Fibroblast of the aortic adventitia (primary cell): Measurements from ENCODE around the gene PTPN14. TPM values are rescaled to one million over a fixed set of nuclear protein-coding genes. Genes with fewer than 3 reads are reported as not detected.
"Not testable (repeated sequence)": the region's sequence is repeated elsewhere in the genome, so short reads cannot be mapped to it uniquely, and the experiment has no call there.

Source experiments
- DNase-seq: peaks from one replicate; pipeline ENCODE4 v3.0.0-alpha.2; 2010; ENCODE audit warnings: low read depth
- H3K4me3 ChIP-seq: 2 replicates; pipeline ENCODE4 v1.5.1; 2011; ENCODE audit warnings: low read depth, mild to moderate bottlenecking, control low read depth, low read length, moderate library complexity
- total RNA-seq: library from RNA; depleted of rRNA; stranded (reverse); fragments of >200 nt; gene quantifications from 2 replicates; pipeline ENCODE4 v1.2.3, GENCODE V29; 2012; ENCODE audit warnings: low replicate concordance
- TF ChIP-seq, protein P1 (sequence below): IDR thresholded peaks from 2 replicates; pipeline ENCODE4 v1.5.1; 2011; ENCODE audit warnings: mild to moderate bottlenecking, low read length, control low read depth, inconsistent platforms; ENCODE audit not compliant: insufficient read depth

Gene PTPN14
- total RNA-seq: 21.9 and 46.6 TPM in 2 replicates

GRCh38 chr1:214551436-214552173 lies at the start of gene PTPN14:
Gene PTPN14, minus strand, starts transcription at chr1:214551602. Its CDS starts 86,799 bp downstream, at chr1:214464803.
- TF ChIP-seq, protein P1, sequence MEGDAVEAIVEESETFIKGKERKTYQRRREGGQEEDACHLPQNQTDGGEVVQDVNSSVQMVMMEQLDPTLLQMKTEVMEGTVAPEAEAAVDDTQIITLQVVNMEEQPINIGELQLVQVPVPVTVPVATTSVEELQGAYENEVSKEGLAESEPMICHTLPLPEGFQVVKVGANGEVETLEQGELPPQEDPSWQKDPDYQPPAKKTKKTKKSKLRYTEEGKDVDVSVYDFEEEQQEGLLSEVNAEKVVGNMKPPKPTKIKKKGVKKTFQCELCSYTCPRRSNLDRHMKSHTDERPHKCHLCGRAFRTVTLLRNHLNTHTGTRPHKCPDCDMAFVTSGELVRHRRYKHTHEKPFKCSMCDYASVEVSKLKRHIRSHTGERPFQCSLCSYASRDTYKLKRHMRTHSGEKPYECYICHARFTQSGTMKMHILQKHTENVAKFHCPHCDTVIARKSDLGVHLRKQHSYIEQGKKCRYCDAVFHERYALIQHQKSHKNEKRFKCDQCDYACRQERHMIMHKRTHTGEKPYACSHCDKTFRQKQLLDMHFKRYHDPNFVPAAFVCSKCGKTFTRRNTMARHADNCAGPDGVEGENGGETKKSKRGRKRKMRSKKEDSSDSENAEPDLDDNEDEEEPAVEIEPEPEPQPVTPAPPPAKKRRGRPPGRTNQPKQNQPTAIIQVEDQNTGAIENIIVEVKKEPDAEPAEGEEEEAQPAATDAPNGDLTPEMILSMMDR: peak; percentile 61
- peak; percentile 93 for DNase-seq
- H3K4me3 ChIP-seq: peak within 1 kb of the TSS; percentile 83

DNA sequence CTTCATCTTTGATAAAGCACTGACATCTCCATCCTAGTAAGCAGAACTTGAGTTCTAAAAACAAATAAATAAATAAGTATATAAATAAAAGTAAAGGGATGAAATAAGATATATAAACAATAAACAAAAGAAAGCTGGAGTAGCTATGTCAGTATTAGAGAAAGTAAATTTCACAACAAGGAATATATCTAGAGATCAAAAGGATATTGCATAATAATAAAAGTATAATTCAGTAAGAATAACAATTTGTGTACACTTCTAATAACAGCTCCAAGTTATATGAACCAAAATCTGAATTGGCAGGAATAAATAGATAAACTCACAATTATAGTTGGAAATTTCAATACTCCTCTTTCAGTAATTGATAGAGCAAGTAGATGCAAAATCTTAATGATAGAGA lies 41.8 kb upstream of the PTPN14 start:
- H3K4me3 ChIP-seq: no peak overlapping the region
- TF ChIP-seq, protein P1: no peak
- no peak for DNase-seq

DNA sequence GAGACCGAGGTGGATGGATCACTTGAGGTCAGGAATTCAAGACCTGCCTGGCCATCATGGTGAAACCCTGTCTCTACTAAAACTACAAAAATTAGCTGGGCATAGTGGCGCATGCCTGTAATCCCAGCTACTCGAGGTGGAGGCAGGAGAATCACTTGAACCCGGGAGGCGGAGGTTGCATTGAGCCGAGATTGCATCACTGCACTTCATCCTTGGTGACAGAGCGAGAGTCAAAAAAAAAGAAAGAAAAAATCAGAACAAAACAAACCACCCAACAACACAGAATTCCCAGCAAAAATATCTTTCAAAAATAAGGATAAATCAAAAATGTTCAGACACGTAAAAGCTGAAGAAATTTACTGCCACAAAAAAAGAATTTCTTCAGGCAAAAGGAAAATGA lies 40.5 kb upstream of the PTPN14 start:
- not testable (repeated sequence) for DNase-seq, H3K4me3 ChIP-seq

- TF ChIP-seq, protein P1: no peak
- no peak overlapping the region for H3K4me3 ChIP-seq
- DNase-seq: no peak
Observed at GRCh38 chr1:214590696-214591095, 39.3 kb upstream of the PTPN14 start.

DNA sequence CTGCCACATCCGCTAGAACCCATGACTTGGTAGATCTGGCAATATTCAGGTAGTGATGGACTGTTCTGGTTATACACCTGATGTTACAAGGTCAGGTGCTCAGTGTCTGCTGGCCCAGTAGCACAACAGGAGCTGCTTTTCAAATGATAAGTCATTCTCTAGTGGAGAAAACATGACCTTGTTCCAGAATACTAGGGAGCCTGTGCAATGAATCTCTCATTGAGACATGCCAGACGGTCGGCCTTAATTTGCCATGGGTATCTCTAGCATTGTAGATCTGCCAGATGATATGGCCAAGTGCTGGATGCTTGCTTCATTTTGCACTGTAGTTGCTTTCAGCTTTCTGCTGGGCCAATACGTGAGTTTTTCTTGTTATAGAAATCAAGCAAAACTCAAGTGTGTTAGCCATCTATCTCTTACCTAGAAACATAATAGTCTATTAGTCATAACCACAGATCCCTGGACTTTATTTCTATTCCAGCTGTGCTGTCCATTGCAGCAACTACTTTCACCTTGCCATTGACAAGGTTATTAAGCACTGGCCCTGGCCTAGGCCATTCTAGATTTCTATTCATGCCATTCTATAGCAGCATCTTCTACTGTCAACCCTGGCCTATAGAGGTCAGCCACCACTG lies 37.7 kb upstream of the PTPN14 start:
- TF ChIP-seq, protein P1: no peak
- H3K4me3 ChIP-seq: no peak overlapping the region
- peak; percentile 40 for DNase-seq

DNA sequence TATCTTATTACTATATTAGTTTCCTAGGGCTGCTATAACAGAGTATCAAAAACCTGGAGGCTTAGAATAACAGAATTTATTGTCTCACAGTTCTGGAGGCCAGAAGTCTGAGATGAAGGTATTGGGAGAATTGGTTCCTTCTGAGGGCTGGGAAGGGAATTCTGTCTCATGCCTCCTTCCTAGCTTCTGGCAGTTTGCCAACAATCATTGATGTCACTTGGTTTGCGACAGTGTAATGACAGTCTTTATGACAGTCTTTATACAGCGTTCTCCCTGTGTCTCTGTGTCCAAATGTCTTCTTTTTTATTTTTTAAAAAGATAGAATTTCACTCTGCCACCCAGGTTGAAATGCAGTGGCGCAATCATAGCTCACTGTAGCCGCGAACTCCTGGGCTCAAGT lies 35.8 kb upstream of the PTPN14 start:
- DNase-seq: no peak
- TF ChIP-seq, protein P1: no peak
- no peak overlapping the region for H3K4me3 ChIP-seq

GRCh38 chr1:214586621-214587020 lies 35.2 kb upstream of the PTPN14 start:
- TF ChIP-seq, protein P1: no peak
- no peak overlapping the region for H3K4me3 ChIP-seq
- DNase-seq: no peak
